Liver (tissue), 9 donors: ENCODE results near the gene MYO9B. TPM values are rescaled to one million over a fixed set of nuclear protein-coding genes. Genes with fewer than 3 reads are reported as not detected.

Experiments used
- DNase-seq: peaks from one replicate; pipeline ENCODE4 v3.0.0-alpha.2; 2017; ENCODE audit warnings: low spot score
- H3K27ac ChIP-seq, 2 donors: one replicate each; pipeline ENCODE4 v1.7.0; 2013; ENCODE audit warnings: inconsistent platforms in 2 of 2, low read length in 2 of 2, control low read depth in 1 of 2, low read depth in 1 of 2, mild to moderate bottlenecking in 1 of 2
- H3K27me3 ChIP-seq, 4 donors: one replicate each; pipeline versions ENCODE4 v1.6.1 to v1.7.0; 2013; ENCODE audit warnings: low read length in 3 of 4, inconsistent platforms in 1 of 4, mild to moderate bottlenecking in 1 of 4, moderate library complexity in 1 of 4; ENCODE audit not compliant: control insufficient read depth in 4 of 4, insufficient read depth in 4 of 4
- H3K36me3 ChIP-seq, 4 donors: one replicate each; pipeline versions ENCODE4 v1.6.1 to v1.7.0; 2013; ENCODE audit warnings: low read length in 3 of 4, mild to moderate bottlenecking in 3 of 4, low read depth in 1 of 4, moderate library complexity in 1 of 4; ENCODE audit not compliant: control insufficient read depth in 4 of 4, insufficient read depth in 3 of 4
- H3K4me1 ChIP-seq, 4 donors: one replicate each; pipeline versions ENCODE4 v1.6.1 to v1.7.0; 2013; ENCODE audit warnings: low read length in 3 of 4, mild to moderate bottlenecking in 3 of 4, moderate library complexity in 1 of 4; ENCODE audit not compliant: control insufficient read depth in 4 of 4, insufficient read depth in 4 of 4
- H3K4me3 ChIP-seq, 3 donors: one replicate each; pipeline versions ENCODE4 v1.6.1 to v1.7.0; 2013; ENCODE audit warnings: low read length in 3 of 3, control low read depth in 1 of 3, low read depth in 1 of 3, mild to moderate bottlenecking in 1 of 3
- H3K9ac ChIP-seq, 2 donors: one replicate each; pipeline ENCODE4 v1.7.0; 2013; ENCODE audit warnings: low read length in 2 of 2, mild to moderate bottlenecking in 2 of 2, moderate library complexity in 2 of 2, control low read depth in 1 of 2, low read depth in 1 of 2
- H3K9me3 ChIP-seq, 4 donors: one replicate each; pipeline versions ENCODE4 v1.6.1 to v1.7.0; 2013; ENCODE audit warnings: low read length in 3 of 4; ENCODE audit not compliant: control insufficient read depth in 4 of 4
- FOXA1 ChIP-seq: IDR thresholded peaks from 2 replicates; pipeline ENCODE4 v1.6.1; 2016; ENCODE audit warnings: antibody characterized with exemption
- FOXA2 ChIP-seq: IDR thresholded peaks from 2 replicates; pipeline ENCODE4 v1.6.1; 2016; ENCODE audit warnings: antibody characterized with exemption
- GABPA ChIP-seq, 2 donors: IDR thresholded peaks in 1 of 2; conservative IDR thresholded peaks in 1 of 2; 2 replicates each; pipeline ENCODE4 v1.6.1; 2016; ENCODE audit warnings: antibody characterized with exemption in 2 of 2, mild to moderate bottlenecking in 1 of 2, moderate library complexity in 1 of 2
- HNF4A ChIP-seq, 2 donors: conservative IDR thresholded peaks; 2 replicates each; pipeline ENCODE4 v1.6.1; 2016; ENCODE audit warnings: antibody characterized with exemption in 2 of 2, mild to moderate bottlenecking in 2 of 2
- HNF4G ChIP-seq: IDR thresholded peaks from 2 replicates; pipeline ENCODE4 v1.6.1; 2016; ENCODE audit warnings: antibody characterized with exemption
- NR2F2 ChIP-seq: IDR thresholded peaks from 2 replicates; pipeline ENCODE4 v1.6.1; 2016; ENCODE audit warnings: antibody characterized with exemption
- RXRA ChIP-seq, 2 donors: IDR thresholded peaks; 2 replicates each; pipeline ENCODE4 v1.6.1; 2017 to 2018; ENCODE audit warnings: antibody characterized with exemption in 2 of 2, mild to moderate bottlenecking in 1 of 2
- TAF1 ChIP-seq: conservative IDR thresholded peaks from 2 replicates; pipeline ENCODE4 v1.6.1; 2016; ENCODE audit warnings: antibody characterized with exemption, mild to moderate bottlenecking
- YY1 ChIP-seq: IDR thresholded peaks from 2 replicates; pipeline ENCODE4 v1.6.1; 2016; ENCODE audit warnings: antibody characterized with exemption, mild to moderate bottlenecking
- whole genome bisulfite sequencing: extraction: QIAGEN DNeasy Blood & Tissue Kit; methylation state at CpG from one replicate; pipeline ENCODE4 v1.1.7; 2013; 5-methylcytosine and 5-hydroxymethylcytosine counted together
- polyA plus RNA-seq, 2 donors: library from polyadenylated mRNA; stranded (reverse) in 1 of 2; unstranded in 1 of 2; fragments of 200-250 nt in 1 of 2; fragments of >200 nt in 1 of 2; fragmentation: Nextera tagmentation in 1 of 2; extraction: Ambion mirVana in 1 of 2; gene quantifications; one replicate each; pipeline versions ENCODE4 v1.2.1 to v1.2.3, GENCODE V29; 2013 to 2015
- total RNA-seq, 2 donors: library from RNA; depleted of rRNA; stranded (reverse); fragments of >200 nt; gene quantifications; one replicate each; pipeline ENCODE4 v1.2.3, GENCODE V29; 2014
- TF ChIP-seq, protein P1 (sequence below): IDR thresholded peaks from 2 replicates; pipeline ENCODE4 v1.6.1; 2016; ENCODE audit warnings: antibody characterized with exemption
- TF ChIP-seq, protein P2 (sequence below): IDR thresholded peaks from 2 replicates; pipeline ENCODE4 v1.6.1; 2016; ENCODE audit warnings: antibody characterized with exemption
- TF ChIP-seq, protein P3 (sequence below): IDR thresholded peaks from 2 replicates; pipeline ENCODE4 v1.6.1; 2016; ENCODE audit warnings: antibody characterized with exemption, mild to moderate bottlenecking
- TF ChIP-seq, protein P4 (sequence below): fragments of 150-350 bp; IDR thresholded peaks from 2 replicates; pipeline ENCODE4 v1.5.1; 2017; ENCODE audit warnings: improper control_type of control experiment, low read depth, low read length; ENCODE audit not compliant: missing input control
- donor health status: healthy.
- donor health status: healthy.
- donor health status: healthy.
- donor health status: healthy.
- donor health status: healthy.

Gene MYO9B
- total and polyA plus RNA-seq, 4 donors = 9.1 to 32.5 (median 21.0) TPM

- H3K36me3 ChIP-seq = peaks cover 9 to 36% (median 10%) of the 10 kb centered on the region in 4 donors
- DNase-seq = no peak
- no peak overlapping the region for H3K27ac ChIP-seq
- no peak overlapping the region for H3K4me3 ChIP-seq
- TF ChIP-seq, protein P1, sequence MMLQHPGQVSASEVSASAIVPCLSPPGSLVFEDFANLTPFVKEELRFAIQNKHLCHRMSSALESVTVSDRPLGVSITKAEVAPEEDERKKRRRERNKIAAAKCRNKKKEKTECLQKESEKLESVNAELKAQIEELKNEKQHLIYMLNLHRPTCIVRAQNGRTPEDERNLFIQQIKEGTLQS = no peak
- TF ChIP-seq YY1 (no peak), FOXA2 (no peak), RXRA (IDR thresholded peaks at IDR 0.05) (no peak), GABPA (IDR thresholded peaks at IDR 0.05 in 1 of 2, conservative IDR thresholded peaks at IDR 0.05 in 1 of 2) (no peak), TAF1 (no peak)
- TF ChIP-seq, protein P2, sequence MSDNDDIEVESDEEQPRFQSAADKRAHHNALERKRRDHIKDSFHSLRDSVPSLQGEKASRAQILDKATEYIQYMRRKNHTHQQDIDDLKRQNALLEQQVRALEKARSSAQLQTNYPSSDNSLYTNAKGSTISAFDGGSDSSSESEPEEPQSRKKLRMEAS = no peak
- TF ChIP-seq, protein P3, sequence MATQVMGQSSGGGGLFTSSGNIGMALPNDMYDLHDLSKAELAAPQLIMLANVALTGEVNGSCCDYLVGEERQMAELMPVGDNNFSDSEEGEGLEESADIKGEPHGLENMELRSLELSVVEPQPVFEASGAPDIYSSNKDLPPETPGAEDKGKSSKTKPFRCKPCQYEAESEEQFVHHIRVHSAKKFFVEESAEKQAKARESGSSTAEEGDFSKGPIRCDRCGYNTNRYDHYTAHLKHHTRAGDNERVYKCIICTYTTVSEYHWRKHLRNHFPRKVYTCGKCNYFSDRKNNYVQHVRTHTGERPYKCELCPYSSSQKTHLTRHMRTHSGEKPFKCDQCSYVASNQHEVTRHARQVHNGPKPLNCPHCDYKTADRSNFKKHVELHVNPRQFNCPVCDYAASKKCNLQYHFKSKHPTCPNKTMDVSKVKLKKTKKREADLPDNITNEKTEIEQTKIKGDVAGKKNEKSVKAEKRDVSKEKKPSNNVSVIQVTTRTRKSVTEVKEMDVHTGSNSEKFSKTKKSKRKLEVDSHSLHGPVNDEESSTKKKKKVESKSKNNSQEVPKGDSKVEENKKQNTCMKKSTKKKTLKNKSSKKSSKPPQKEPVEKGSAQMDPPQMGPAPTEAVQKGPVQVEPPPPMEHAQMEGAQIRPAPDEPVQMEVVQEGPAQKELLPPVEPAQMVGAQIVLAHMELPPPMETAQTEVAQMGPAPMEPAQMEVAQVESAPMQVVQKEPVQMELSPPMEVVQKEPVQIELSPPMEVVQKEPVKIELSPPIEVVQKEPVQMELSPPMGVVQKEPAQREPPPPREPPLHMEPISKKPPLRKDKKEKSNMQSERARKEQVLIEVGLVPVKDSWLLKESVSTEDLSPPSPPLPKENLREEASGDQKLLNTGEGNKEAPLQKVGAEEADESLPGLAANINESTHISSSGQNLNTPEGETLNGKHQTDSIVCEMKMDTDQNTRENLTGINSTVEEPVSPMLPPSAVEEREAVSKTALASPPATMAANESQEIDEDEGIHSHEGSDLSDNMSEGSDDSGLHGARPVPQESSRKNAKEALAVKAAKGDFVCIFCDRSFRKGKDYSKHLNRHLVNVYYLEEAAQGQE = no peak
- TF ChIP-seq, protein P4, sequence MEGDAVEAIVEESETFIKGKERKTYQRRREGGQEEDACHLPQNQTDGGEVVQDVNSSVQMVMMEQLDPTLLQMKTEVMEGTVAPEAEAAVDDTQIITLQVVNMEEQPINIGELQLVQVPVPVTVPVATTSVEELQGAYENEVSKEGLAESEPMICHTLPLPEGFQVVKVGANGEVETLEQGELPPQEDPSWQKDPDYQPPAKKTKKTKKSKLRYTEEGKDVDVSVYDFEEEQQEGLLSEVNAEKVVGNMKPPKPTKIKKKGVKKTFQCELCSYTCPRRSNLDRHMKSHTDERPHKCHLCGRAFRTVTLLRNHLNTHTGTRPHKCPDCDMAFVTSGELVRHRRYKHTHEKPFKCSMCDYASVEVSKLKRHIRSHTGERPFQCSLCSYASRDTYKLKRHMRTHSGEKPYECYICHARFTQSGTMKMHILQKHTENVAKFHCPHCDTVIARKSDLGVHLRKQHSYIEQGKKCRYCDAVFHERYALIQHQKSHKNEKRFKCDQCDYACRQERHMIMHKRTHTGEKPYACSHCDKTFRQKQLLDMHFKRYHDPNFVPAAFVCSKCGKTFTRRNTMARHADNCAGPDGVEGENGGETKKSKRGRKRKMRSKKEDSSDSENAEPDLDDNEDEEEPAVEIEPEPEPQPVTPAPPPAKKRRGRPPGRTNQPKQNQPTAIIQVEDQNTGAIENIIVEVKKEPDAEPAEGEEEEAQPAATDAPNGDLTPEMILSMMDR = no peak
- 92% methylated on average over 5 of the region's 5 CpGs for WGBS
- H3K9ac ChIP-seq = no peak overlapping the region
- no peaks in the 10 kb centered on the region for H3K27me3 ChIP-seq
- H3K4me1 ChIP-seq = peaks cover 0 to 15% (median 12%) of the 10 kb centered on the region in 4 donors
- H3K9me3 ChIP-seq = no peaks in the 10 kb centered on the region
Observed at GRCh38 chr19:17213334-17213733, 137.8 kb downstream of the MYO9B start.

DNA sequence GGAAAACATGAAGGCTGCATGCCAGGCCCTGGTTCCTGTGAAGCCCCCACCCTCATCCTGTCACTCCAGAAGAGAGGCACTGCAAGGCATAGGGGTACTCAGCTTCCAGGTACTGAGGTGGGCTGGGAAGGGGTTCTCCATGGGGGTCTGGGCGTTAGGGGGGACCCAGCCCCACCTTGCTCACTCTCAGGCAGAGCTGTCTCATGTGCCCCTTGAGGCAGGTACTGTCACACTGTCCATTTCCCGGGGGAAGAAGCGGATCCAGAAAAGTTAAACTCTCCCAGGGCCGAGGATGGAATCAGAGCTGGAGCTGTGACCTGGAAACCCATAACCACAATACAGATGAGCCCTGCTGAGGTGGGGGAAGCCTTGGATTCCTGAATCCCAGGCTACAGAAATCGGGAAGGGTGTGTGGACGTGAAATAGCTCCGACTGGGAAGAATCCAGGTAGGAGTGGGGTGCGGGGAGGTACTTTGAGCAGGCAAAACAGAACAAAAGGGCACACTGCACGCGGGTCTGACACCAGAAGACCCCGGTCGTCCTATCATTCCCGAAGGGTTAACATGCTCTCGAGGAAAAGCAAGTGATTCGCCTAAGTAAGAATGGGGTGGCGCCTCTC lies 139.0 kb downstream of the MYO9B start:
- H3K27me3 ChIP-seq = no peaks in the 10 kb centered on the region
- H3K4me1 ChIP-seq = peaks cover 0 to 15% (median 12%) of the 10 kb centered on the region in 4 donors
- peak overlapping the region; percentile 61 to 92 (median 66) for H3K4me3 ChIP-seq
- peak overlapping the region; percentile 2 to 64 for H3K9ac ChIP-seq
- TF ChIP-seq, protein P1 = no peak
- TF ChIP-seq, protein P3 = no peak
- TF ChIP-seq NR2F2 = no peak
- TF ChIP-seq, protein P2 = no peak
- TF ChIP-seq TAF1 = no peak
- no peak for TF ChIP-seq RXRA (IDR thresholded peaks at IDR 0.05)
- TF ChIP-seq HNF4A (conservative IDR thresholded peaks at IDR 0.05) = no peak
- no peak for TF ChIP-seq GABPA (IDR thresholded peaks at IDR 0.05 in 1 of 2, conservative IDR thresholded peaks at IDR 0.05 in 1 of 2)
- no peak for TF ChIP-seq FOXA1
- no peak for TF ChIP-seq YY1
- no peak for TF ChIP-seq HNF4G
- TF ChIP-seq, protein P4 = no peak
- H3K27ac ChIP-seq = peak overlapping the region; percentile 97
- no peaks in the 10 kb centered on the region for H3K9me3 ChIP-seq
- WGBS = 33% methylated on average over 16 of the region's 16 CpGs
- DNase-seq = no peak
- peaks cover 6 to 35% (median 11%) of the 10 kb centered on the region in 4 donors for H3K36me3 ChIP-seq
